ENCODE results near the gene AIPL1. TPM values are rescaled to one million over a fixed set of nuclear protein-coding genes. Genes with fewer than 3 reads are reported as not detected.

Gene AIPL1
- total RNA-seq, 2 experiments from 2014 or later = not detected

DNA sequence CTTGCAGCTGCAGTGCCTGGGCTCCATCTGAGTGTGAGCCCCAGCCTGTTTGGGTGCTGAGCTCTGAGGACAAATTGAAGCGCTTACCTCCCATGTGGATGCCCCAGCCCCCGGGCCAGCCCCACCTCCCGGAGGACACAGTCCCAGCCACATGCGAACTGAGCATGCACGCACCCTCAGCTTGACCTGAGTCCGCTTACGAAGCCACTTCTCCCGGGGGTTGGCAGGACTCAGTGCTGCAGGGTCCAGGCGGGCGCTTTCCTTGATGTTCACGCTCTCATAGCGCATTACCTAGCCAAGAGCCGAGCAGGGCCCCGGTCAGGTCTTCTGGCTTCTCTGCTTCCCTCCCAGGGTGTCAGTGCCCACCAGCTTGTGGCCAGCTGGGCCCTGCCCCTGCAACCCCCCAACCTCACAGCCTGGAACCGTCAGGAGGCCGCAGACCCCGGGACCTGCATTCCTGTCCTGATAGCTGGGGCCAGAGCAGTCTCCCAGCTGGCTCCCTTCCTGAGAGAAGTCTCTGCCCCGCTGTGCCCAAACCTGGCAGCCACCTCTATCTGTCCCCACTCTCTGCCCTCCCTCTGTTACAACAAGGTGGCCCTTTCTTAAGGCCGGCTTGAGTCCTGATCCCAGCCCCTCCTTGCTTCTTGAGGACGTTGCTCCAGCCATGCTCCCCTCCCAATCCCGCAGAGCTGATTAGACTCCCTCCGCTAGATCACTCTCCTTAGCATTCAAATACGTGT, 33.3 kb upstream of the AIPL1 start:
- Histone ChIP-seq H3K36me3 (ENCODE audit: insufficient read depth, low read length) (no peaks in the 10 kb centered on the region), H3K4me1 (ENCODE audit: insufficient read depth, low read length) (peaks cover 4% of the 10 kb centered on the region), H3K27ac (ENCODE audit: low read depth in 1 of 2, low read length in 2 of 2) (no peak overlapping the region), H3K9me3 (ENCODE audit: control insufficient read depth in 1 of 2, insufficient read depth in 1 of 2, low read length in 2 of 2) (no peaks in the 10 kb centered on the region), H3K4me3 (ENCODE audit: low read length) (no peak overlapping the region), H3K27me3 (ENCODE audit: control insufficient read depth in 1 of 2, insufficient read depth in 2 of 2, low read length in 2 of 2) (no peaks in the 10 kb centered on the region)
- Mint-ChIP-seq H3K9me3 (no peaks in the 10 kb centered on the region), H3K4me1 (ENCODE audit: low read depth) (no peaks in the 10 kb centered on the region), H3K4me3 (no peak overlapping the region), H3K27ac (no peak overlapping the region), H3K36me3 (ENCODE audit: low read depth) (no peaks in the 10 kb centered on the region), H3K27me3 (no peaks in the 10 kb centered on the region)
- ATAC-seq (ENCODE audit: poor library complexity) (no peak), DNase-seq (no peak)
- ChIA-PET POLR2A (interaction anchor here (0.6 kb wide), 1 partner anchor 1940 kb away, joined by 4 read pairs; no protein-coding TSS in a partner anchor), CTCF (no interaction called here)
- TF ChIP-seq, protein P1, sequence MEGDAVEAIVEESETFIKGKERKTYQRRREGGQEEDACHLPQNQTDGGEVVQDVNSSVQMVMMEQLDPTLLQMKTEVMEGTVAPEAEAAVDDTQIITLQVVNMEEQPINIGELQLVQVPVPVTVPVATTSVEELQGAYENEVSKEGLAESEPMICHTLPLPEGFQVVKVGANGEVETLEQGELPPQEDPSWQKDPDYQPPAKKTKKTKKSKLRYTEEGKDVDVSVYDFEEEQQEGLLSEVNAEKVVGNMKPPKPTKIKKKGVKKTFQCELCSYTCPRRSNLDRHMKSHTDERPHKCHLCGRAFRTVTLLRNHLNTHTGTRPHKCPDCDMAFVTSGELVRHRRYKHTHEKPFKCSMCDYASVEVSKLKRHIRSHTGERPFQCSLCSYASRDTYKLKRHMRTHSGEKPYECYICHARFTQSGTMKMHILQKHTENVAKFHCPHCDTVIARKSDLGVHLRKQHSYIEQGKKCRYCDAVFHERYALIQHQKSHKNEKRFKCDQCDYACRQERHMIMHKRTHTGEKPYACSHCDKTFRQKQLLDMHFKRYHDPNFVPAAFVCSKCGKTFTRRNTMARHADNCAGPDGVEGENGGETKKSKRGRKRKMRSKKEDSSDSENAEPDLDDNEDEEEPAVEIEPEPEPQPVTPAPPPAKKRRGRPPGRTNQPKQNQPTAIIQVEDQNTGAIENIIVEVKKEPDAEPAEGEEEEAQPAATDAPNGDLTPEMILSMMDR (IDR thresholded peaks at IDR 0.05) = no peak
- intact Hi-C loops (cut with DNase I, micrococcal nuclease) = no loop called here

GRCh38 chr17:6467567-6467966, 32.6 kb upstream of the AIPL1 start:
- POLR2A ChIA-PET = no interaction called here
- intact Hi-C loops (cut with DNase I, micrococcal nuclease) = no loop called here
- no peak for ATAC-seq (ENCODE audit: poor library complexity)

DNA sequence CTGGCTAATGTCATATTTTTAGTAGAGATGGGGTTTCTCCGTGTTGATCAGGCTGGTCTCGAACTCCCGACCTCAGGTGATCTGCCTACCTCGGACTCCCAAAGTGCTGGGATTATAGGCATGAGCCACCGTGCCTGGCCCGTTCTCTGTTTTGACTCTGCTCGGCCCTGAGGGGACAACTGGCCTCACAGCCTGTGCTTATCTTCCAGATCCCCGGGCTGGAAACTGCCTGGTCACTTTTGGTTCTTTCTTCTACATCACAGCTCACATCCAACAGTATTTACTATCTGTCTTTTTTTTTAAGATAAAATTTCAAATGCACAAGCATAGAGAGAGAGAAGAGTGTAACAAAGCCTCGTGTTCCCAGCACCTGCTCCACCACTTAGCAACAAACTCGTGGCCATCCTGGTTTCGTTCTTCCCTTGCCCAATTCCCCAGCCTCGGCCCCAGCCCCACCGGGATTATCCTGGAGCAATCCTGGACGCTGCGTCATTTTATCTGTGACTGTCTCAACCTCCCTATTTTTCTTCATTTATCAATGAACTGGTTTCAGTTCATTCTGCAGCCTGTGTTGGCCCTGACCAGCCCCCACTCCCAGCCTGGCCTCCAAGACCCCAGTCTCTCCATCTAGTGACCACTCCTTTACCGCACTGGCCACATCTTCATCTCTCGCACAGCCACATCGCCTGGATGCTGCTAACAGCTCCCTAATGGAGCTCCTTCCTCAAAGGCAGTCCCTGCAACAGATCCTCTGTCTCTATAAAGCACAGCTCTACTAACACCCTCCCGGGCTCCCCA, 30.5 kb upstream of the AIPL1 start:
- Histone ChIP-seq H3K36me3 (ENCODE audit: insufficient read depth, low read length) (no peaks in the 10 kb centered on the region), H3K4me1 (ENCODE audit: insufficient read depth, low read length) (no peaks in the 10 kb centered on the region), H3K27me3 (ENCODE audit: control insufficient read depth in 1 of 2, insufficient read depth in 2 of 2, low read length in 2 of 2) (no peaks in the 10 kb centered on the region), H3K27ac (ENCODE audit: low read depth in 1 of 2, low read length in 2 of 2) (no peak overlapping the region), H3K4me3 (ENCODE audit: low read length) (no peak overlapping the region), H3K9me3 (ENCODE audit: control insufficient read depth in 1 of 2, insufficient read depth in 1 of 2, low read length in 2 of 2) (no peaks in the 10 kb centered on the region)
- H3K9me3 Mint-ChIP-seq = no peaks in the 10 kb centered on the region
- no peak overlapping the region for H3K27ac Mint-ChIP-seq
- ChIA-PET POLR2A (no interaction called here), CTCF (interaction anchor here (1.2 kb wide), 1 partner anchor 8 kb away, joined by 3 read pairs; no protein-coding TSS in a partner anchor)
- no peak for ATAC-seq (ENCODE audit: poor library complexity)
- no peaks in the 10 kb centered on the region for H3K36me3 Mint-ChIP-seq (ENCODE audit: low read depth)
- intact Hi-C loops (cut with DNase I, micrococcal nuclease) = no loop called here
- no peak for DNase-seq
- no peaks in the 10 kb centered on the region for H3K4me1 Mint-ChIP-seq (ENCODE audit: low read depth)
- TF ChIP-seq, protein P1 (IDR thresholded peaks at IDR 0.05) = no peak
- H3K27me3 Mint-ChIP-seq = no peaks in the 10 kb centered on the region
- no peak overlapping the region for H3K4me3 Mint-ChIP-seq

More at GRCh38 chr17:6467567-6467966, 32.6 kb upstream of the AIPL1 start:
- Mint-ChIP-seq H3K36me3 (ENCODE audit: low read depth) (no peaks in the 10 kb centered on the region), H3K9me3 (no peaks in the 10 kb centered on the region), H3K4me1 (ENCODE audit: low read depth) (no peaks in the 10 kb centered on the region), H3K27me3 (no peaks in the 10 kb centered on the region), H3K4me3 (no peak overlapping the region), H3K27ac (no peak overlapping the region)
- Histone ChIP-seq H3K9me3 (ENCODE audit: control insufficient read depth in 1 of 2, insufficient read depth in 1 of 2, low read length in 2 of 2) (no peaks in the 10 kb centered on the region), H3K27me3 (ENCODE audit: control insufficient read depth in 1 of 2, insufficient read depth in 2 of 2, low read length in 2 of 2) (no peaks in the 10 kb centered on the region), H3K27ac (ENCODE audit: low read depth in 1 of 2, low read length in 2 of 2) (no peak overlapping the region), H3K4me3 (ENCODE audit: low read length) (no peak overlapping the region), H3K36me3 (ENCODE audit: insufficient read depth, low read length) (no peaks in the 10 kb centered on the region), H3K4me1 (ENCODE audit: insufficient read depth, low read length) (no peaks in the 10 kb centered on the region)
- CTCF ChIA-PET = no interaction called here
- TF ChIP-seq, protein P1 (IDR thresholded peaks at IDR 0.05) = no peak
- no peak for DNase-seq

All from CD4-positive, alpha-beta T cell (primary cell).